WTC11 (cell line): Measurements from ENCODE around the gene CDC42EP4.

Experiments
- JUN ChIP-seq: sonication (generic); formaldehyde crosslinking; IDR thresholded peaks from 2 replicates; pipeline ENCODE4 v1.8.0; 2023; ENCODE audit warnings: mild to moderate bottlenecking, missing genetic modification reagents
- KAT7 ChIP-seq: sonication (generic); formaldehyde crosslinking; IDR thresholded peaks from 2 replicates; pipeline ENCODE4 v1.8.1; 2023; ENCODE audit warnings: missing genetic modification reagents, mild to moderate bottlenecking, borderline replicate concordance
- SMAD3 ChIP-seq: sonication (generic); formaldehyde crosslinking; IDR thresholded peaks from 2 replicates; pipeline ENCODE4 v1.8.0; 2022; ENCODE audit warnings: missing genetic modification reagents, mild to moderate bottlenecking, borderline replicate concordance
- SP1 ChIP-seq: sonication (generic); formaldehyde crosslinking; conservative IDR thresholded peaks from 2 replicates; pipeline ENCODE4 v1.8.1; 2022; ENCODE audit warnings: missing genetic modification reagents
- TF ChIP-seq, protein P1 (sequence below): sonication (generic); formaldehyde crosslinking; IDR thresholded peaks from 2 replicates; pipeline ENCODE4 v1.8.0; 2022; ENCODE audit warnings: mild to moderate bottlenecking, missing genetic modification reagents
- TF ChIP-seq, protein P2 (sequence below): fragments of 200-600 bp; IDR thresholded peaks from 2 replicates; pipeline ENCODE4 v1.8.0; 2022; ENCODE audit warnings: antibody characterized with exemption
- TF ChIP-seq, protein P3 (sequence below): sonication (generic); formaldehyde crosslinking; IDR thresholded peaks from 2 replicates; pipeline ENCODE4 v1.8.0; 2022; ENCODE audit warnings: mild to moderate bottlenecking, missing genetic modification reagents

DNA sequence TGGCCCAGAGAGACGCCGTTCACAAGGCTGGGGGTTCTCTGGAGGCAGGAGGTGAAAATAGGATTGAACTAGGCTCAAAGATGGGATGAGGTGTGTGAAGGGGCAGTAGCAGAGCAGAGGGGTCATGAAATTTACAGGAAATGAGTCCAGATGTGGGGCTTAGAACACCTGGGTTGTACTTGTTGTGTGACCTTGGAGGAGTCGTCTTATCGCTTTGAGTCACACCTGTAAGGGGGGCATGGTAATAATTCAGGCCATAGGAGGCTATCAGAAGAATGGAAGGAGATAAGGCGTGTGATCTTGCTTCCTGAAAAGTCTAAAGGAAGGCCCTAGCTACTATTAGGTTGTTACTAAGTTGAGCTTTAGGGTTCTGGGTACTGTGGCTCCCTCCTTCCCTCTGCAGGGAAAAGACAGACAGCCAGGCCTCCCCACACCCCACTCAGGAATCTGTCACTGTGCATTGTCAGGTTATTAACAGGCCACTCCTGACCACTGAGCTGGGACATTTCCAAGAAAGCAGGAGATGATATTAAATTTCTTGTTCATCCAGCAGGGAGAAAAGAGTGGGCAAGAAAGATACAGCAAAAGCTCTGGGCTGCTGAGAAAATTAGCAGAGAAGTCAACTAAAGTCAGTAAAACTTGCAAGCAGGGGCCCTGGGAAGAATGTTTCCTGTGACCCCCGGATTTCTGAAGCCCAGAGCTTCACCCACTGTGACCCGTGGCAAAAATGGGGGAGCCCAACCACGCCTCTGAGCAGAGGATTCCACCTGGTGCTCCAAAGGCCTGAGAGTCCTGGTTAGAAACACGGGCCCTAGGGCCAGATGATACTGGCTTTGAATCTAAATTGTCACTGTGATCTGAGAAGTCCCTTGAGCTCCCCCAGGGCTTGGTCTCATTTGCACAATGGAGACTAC lies 6.0 kb upstream of the CDC42EP4 start:
- TF ChIP-seq, protein P1, sequence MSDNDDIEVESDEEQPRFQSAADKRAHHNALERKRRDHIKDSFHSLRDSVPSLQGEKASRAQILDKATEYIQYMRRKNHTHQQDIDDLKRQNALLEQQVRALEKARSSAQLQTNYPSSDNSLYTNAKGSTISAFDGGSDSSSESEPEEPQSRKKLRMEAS (CRISPR knock-in tag) = no peak
- TF ChIP-seq, protein P2, sequence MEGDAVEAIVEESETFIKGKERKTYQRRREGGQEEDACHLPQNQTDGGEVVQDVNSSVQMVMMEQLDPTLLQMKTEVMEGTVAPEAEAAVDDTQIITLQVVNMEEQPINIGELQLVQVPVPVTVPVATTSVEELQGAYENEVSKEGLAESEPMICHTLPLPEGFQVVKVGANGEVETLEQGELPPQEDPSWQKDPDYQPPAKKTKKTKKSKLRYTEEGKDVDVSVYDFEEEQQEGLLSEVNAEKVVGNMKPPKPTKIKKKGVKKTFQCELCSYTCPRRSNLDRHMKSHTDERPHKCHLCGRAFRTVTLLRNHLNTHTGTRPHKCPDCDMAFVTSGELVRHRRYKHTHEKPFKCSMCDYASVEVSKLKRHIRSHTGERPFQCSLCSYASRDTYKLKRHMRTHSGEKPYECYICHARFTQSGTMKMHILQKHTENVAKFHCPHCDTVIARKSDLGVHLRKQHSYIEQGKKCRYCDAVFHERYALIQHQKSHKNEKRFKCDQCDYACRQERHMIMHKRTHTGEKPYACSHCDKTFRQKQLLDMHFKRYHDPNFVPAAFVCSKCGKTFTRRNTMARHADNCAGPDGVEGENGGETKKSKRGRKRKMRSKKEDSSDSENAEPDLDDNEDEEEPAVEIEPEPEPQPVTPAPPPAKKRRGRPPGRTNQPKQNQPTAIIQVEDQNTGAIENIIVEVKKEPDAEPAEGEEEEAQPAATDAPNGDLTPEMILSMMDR = no peak
- TF ChIP-seq SP1 (CRISPR knock-in tag) (no peak), SMAD3 (CRISPR knock-in tag) (no peak), KAT7 (CRISPR knock-in tag) (no peak), JUN (no peak)
- TF ChIP-seq, protein P3, sequence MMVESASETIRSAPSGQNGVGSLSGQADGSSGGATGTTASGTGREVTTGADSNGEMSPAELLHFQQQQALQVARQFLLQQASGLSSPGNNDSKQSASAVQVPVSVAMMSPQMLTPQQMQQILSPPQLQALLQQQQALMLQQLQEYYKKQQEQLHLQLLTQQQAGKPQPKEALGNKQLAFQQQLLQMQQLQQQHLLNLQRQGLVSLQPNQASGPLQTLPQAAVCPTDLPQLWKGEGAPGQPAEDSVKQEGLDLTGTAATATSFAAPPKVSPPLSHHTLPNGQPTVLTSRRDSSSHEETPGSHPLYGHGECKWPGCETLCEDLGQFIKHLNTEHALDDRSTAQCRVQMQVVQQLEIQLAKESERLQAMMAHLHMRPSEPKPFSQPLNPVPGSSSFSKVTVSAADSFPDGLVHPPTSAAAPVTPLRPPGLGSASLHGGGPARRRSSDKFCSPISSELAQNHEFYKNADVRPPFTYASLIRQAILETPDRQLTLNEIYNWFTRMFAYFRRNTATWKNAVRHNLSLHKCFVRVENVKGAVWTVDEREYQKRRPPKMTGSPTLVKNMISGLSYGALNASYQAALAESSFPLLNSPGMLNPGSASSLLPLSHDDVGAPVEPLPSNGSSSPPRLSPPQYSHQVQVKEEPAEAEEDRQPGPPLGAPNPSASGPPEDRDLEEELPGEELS (CRISPR knock-in tag) = no peak
